Left colon (tissue), 2 donors: Measurements from ENCODE around the gene DDX25. TPM values are rescaled to one million over a fixed set of nuclear protein-coding genes. Genes with fewer than 3 reads are reported as not detected.
"Not testable (repeated sequence)": the region's sequence is repeated elsewhere in the genome, so short reads cannot be mapped to it uniquely, and the experiment has no call there.

ENCODE experiments used
- ATAC-seq: fragments of 200-7000 bp; cut with Tn5 transposase; one replicate; pipeline ENCODE4 v1.9.1; 2020; ENCODE audit warnings: mild to moderate bottlenecking, moderate library complexity
- DNase-seq, 2 donors: peaks; one replicate each; pipeline ENCODE4 v3.0.0-alpha.2; 2020
- intact Hi-C, 2 donors: fragments of 100-400 bp; cut with DNase I in 1 of 2; cut with micrococcal nuclease in 1 of 2; formaldehyde crosslinking; loops; one replicate each; pipeline versions ENCODE4 v1.11.2 to v1.14.0; 2022; cut with DNase I, micrococcal nuclease
- total RNA-seq, 2 donors: library from RNA; stranded (reverse); fragmentation: NEBNext Ultra II Directional; extraction: Animal tissue kit (Norgen Biotek cat#: 25700); gene quantifications; one replicate each; pipeline ENCODE4 v1.2.1, GENCODE V29; 2021
- donor health status: DM: no; HTN: no; CAD: no.
- donor health status: DM: yes; HTN: yes; CAD: no.

The DDX25 gene
- total RNA-seq, 2 donors from 2014 or later = 0.20 to 0.27 TPM

DNA sequence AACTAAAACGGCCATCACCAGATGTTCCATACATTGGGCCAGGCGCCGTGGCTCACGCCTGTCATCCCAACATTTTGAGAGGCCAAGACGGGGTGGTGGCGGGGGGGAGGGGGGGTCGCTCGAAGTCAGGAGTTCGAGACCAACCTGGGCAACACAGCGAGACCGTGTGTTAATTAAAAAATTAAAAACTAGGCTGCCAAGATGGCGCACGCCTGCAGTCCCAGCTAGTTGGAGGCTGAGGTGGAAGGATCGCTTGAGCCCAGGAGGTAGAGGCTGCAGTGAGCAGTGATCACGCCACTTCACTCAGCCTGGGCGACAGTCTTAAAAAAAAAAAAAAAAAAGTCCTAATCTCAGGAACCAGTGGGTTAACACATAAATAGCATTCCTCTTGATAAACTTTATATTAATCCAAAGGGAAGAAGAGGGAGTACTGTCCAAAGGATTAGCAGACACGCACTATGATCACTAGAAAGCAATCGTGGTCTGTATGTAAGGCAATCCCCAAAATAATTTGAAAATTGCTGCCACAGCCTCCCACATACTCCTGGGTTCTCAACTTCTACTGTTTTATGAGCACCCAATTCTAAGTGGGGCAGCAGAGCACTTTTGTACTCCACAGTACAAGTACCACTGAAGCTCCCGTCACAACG is 1.9 kb upstream of the DDX25 start:
- DNase-seq (no peak), ATAC-seq (peak; percentile 26)
- intact Hi-C loops = no loop called here

DNA sequence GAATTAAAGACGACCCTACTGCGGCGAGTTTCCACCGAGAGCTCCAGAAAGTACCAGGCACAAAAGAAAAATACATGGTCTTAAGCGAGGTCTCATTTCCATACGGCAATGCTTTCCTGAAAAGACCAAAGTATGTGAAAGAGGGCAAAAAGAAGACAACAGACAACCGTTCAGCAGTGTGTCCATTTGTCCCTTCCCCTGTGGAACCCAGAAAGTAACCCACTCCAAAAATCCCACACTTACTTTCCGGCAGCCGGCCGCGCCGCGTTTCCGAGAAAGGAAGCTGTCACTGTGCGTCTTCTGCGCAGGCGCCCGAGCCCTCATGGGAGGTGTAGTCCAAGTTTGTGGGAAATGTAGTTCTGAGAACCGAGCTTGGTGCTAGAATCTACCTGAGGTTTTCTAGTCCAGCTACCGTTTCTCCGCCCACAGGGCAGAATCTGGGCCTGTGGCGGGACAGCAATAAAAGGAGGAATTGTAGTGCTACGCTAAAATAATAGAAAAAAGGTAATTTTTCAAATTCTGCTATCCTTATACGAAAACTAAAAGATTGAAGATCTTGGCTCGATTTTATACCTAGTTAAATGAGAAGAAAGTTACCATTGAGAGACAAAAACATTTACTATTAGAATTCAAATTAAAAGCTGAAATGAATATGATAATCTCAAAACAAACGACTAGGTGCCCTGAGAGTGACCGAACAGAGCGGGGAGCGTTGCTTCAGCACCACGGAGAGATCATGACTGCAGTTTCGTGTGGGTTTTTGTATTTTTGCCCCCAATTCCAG is 1.2 kb upstream of the DDX25 start, which contains the start of gene PUS3:
PUS3 (minus strand) TSS at position 280 of the 784 bp plus-strand sequence. CDS start 6,922 bp downstream, outside the sequence.
- ATAC-seq (peak; percentile 99), DNase-seq (peak; percentile 90 to 95)
- intact Hi-C loops = no loop called here

GRCh38 chr11:125904678-125905077 is 370 bp downstream of the DDX25 start:
- ATAC-seq (no peak), DNase-seq (no peak)
- intact Hi-C loops = no loop called here

- DNase-seq (no peak), ATAC-seq (no peak)
- intact Hi-C loops = no loop called here
These were observed 6.0 kb downstream of the DDX25 start for GRCh38 chr11:125910226-125910849.

DNA sequence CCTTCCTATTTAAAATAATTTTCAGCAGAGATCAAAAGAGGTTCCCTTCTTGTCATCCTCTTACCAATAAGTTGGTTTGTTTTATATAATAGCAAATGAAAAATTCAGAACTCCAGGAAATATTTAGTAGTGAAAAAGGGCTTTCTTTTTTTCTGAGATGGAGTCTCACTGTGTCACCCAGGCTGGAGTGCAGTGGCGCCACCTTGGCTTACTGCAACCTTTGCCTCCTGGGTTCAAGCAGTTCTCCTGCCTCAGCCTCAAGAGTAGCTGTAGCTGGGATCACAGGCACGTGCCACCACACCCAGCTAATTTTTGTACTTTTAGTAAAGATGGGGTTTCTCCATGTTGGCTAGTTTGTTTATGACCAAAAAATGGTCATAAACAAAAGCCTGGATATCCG is 10.3 kb downstream of the DDX25 start:
- intact Hi-C loops, ATAC-seq, DNase-seq: not testable (repeated sequence)

GRCh38 chr11:125916683-125917347 is 12.5 kb downstream of the DDX25 start:
- intact Hi-C loops = no loop called here
- ATAC-seq (peak; percentile 85), DNase-seq (peak; percentile 82 to 88)

DNA sequence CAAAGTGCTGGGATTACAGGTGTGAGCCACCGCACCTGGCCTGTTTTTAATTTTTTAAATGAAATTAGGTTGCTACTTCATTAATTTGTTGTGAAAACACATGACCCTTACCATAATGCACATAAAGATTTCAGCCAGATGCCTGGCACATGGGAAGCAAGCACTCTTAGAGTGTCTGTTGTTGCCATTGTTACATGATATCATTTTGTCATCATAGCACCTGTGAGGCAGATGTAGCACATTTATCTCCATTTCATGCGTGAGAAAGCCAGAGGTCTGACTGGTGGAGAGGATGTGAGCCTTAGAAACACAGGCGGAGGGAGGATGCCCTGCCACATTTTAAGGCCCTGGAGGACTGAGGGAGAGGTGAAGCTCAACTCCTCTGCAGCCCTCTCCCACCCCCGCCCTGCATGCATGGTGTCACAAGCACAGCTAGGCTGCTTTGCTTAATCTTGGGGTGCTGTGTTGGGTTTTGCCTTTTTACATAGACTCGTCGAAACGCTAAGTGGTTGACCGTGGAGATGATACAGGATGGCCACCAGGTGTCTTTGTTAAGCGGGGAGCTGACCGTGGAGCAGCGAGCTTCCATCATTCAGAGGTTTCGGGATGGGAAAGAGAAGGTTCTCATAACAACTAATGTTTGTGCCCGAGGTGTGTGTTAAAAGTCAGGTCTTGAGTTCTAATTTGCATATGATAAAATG is 14.0 kb downstream of the DDX25 start:
- DNase-seq (no peak), ATAC-seq (no peak)
- intact Hi-C loops = no loop called here

DNA sequence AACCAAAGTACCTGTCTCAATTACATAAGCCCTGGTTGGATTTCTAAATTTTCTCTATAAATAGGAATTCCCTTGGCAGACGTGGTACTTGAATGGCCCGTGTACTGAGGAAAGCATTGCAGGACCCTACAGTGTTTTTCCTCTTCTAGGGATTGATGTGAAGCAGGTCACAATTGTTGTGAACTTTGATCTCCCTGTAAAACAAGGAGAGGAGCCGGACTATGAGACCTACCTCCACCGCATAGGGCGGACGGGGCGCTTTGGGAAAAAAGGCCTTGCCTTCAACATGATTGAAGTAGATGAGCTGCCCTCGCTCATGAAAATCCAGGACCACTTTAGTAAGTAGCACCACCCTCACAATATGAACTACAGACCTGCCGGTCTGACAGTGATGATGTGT is 16.7 kb downstream of the DDX25 start:
- DNase-seq (no peak), ATAC-seq (peak; percentile 33)
- intact Hi-C loops = no loop called here

DNA sequence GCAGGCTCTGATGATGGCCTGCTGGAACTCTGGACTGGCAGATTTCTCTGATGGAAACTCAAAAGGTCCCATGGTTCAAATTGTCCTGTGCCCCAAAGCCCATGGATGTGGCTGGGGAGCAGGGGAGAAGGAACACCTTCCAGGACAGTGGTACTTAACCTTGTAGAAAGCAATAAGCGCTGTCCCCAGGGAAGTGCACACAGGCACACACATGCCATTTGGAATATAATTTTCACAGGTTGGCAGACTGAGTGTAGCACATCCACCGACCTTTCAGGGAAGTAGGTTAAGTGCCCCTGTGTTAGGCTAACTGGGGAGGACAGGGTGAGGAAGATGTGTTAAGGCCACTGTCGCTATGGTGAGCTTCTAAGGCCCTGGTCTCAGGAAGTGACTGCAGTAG is 17.8 kb downstream of the DDX25 start:
- intact Hi-C loops = loop anchor here in 1 of 2 donors (2.0 kb wide), 1 partner anchor 273 kb away; no protein-coding TSS in a partner anchor
- ATAC-seq (no peak), DNase-seq (no peak)

DNA sequence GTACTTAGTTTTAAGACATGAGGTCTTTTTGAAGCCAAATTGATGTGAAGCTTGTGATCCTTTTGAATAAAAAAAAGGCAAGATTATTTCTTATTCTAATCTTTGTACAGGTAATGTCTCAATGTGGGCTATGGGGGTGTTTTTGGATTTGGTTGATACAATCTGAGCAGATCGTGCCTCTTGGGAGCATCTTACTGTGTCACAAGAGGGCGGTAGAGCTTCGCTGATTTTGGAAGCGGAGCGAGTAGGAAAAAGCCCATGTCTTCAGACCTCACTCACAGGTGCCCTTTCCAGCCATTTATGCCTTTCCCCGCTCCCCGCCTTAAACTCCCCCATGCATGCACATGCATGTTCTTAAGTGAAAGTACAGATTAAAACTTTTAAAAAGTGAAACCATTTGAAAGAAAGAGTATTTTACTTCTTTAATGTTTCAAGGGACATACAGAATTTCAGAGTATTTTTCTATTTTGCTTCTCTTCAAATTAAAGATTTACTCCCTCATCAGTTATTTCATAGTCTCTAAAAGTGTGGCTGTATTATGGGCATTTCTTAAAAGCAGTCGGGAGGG is 18.8 kb downstream of the DDX25 start:
- peak; percentile 58 to 70 for DNase-seq
- intact Hi-C loops = loop anchor here in 1 of 2 donors (2.0 kb wide), 1 partner anchor 272 kb away; no protein-coding TSS in a partner anchor
- ATAC-seq = peak; percentile 43

GRCh38 chr11:125923633-125924032 is 19.3 kb downstream of the DDX25 start:
- intact Hi-C loops = loop anchor here in 1 of 2 donors (2.0 kb wide), 1 partner anchor 271 kb away; no protein-coding TSS in a partner anchor
- ATAC-seq = no peak
- no peak for DNase-seq

- intact Hi-C loops = loop anchor here in 1 of 2 donors (5.0 kb wide), 1 partner anchor 263 kb away; no protein-coding TSS in a partner anchor
- peak; percentile 66 for ATAC-seq
- DNase-seq = no peak
These were observed 20.2 kb downstream of the DDX25 start for GRCh38 chr11:125924384-125925007.

DNA sequence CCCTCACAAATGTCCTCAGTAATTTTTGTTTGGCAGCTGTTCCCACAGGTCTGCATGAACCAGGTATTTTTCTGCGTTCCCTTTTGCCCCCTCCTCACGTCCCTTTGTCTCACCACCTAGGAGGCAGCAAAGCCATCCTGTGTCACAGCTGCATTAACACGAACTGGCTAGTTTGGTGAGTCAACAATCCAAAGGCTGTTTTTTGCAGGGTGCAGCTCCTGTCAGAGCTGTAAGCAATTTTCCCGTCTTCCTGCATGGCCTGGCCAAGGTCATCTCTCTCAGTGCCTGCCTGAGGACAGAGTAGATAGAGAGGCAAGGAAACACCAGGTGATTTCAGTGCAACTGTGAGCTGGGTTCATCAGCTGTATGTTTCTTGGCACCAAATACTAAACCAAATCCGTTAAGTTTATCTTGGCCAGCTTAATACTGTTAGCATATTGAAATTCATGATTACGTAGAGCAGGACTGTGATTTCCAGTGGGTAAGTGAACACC is 21.0 kb downstream of the DDX25 start:
- intact Hi-C loops = loop anchor here in 1 of 2 donors (5.0 kb wide), 1 partner anchor 262 kb away; no protein-coding TSS in a partner anchor
- ATAC-seq (peak; percentile 85), DNase-seq (peak in 1 of 2 donors; percentile 55)

GRCh38 chr11:125925804-125926203 is 21.5 kb downstream of the DDX25 start:
- DNase-seq = no peak
- intact Hi-C loops = loop anchor here in 1 of 2 donors (5.0 kb wide), 1 partner anchor 261 kb away; no protein-coding TSS in a partner anchor
- ATAC-seq = no peak

DNA sequence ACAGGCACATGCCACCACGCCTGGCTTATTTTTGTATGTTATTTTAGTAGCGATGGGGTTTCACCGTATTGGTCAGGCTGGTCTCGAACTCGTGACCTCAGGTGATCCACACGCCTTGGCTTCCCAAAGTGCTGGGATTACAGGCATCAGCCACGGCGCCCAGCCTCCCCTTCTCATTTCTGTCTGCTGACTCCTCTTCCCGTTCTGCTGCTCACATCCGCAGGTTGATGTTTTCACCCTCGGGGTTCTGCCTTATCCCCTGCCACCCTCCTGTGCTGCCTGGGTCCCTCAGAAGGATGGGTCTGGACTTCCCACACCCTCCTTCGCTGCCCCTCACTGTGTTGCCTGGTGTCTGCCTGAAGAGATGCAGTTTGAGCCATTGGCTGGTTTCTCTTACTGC is 22.4 kb downstream of the DDX25 start:
- ATAC-seq (no peak), DNase-seq (no peak)
- intact Hi-C loops = loop anchor here in 1 of 2 donors (5.0 kb wide), 1 partner anchor 261 kb away; no protein-coding TSS in a partner anchor

GRCh38 chr11:125929445-125930075 is 25.3 kb downstream of the DDX25 start:
- ATAC-seq = no peak
- DNase-seq = no peak
- intact Hi-C loops = loop anchor here in 1 of 2 donors (5.0 kb wide), 1 partner anchor 258 kb away; no protein-coding TSS in a partner anchor

- DNase-seq = no peak
- intact Hi-C loops = no loop called here
- ATAC-seq = no peak
These were observed 25.8 kb downstream of the DDX25 start for GRCh38 chr11:125930076-125930450.
